ENCODE measurements around the gene GRAMD1A.

GRAMD1A gene

GRCh38 chr19:35040826-35041547 lies 40.9 kb downstream of the GRAMD1A start:
- peak in 1 of 2 donors; percentile 80 for DNase-seq (ENCODE audit: low read depth in 2 of 2)
- TF ChIP-seq CTCF (IDR thresholded peaks at IDR 0.05; ENCODE audit: low read depth, low read length) = no peak
- no peak overlapping the region for H3K4me3 ChIP-seq (replicated peaks in 1 of 2; ENCODE audit: low read depth in 2 of 2, low read length in 2 of 2)

- DNase-seq (ENCODE audit: low read depth in 2 of 2) = no peak
- no peak within 1 kb of the TSS for H3K4me3 ChIP-seq (replicated peaks in 1 of 2; ENCODE audit: low read depth in 2 of 2, low read length in 2 of 2)
- TF ChIP-seq CTCF (IDR thresholded peaks at IDR 0.05; ENCODE audit: low read depth, low read length) = no peak
Measured at GRCh38 chr19:35041548-35042055, 41.5 kb downstream of the GRAMD1A start, which contains the start of gene HPN. Gene HPN, plus strand, starts transcription at chr19:35041721. Its CDS starts 786 bp downstream, at chr19:35042507.

GRCh38 chr19:35042056-35042730 lies 42.1 kb downstream of the GRAMD1A start:
- TF ChIP-seq CTCF (IDR thresholded peaks at IDR 0.05; ENCODE audit: low read depth, low read length) = no peak
- no peak overlapping the region for H3K4me3 ChIP-seq (replicated peaks in 1 of 2; ENCODE audit: low read depth in 2 of 2, low read length in 2 of 2)
- no peak for DNase-seq (ENCODE audit: low read depth in 2 of 2)

GRCh38 chr19:35042954-35043604 lies 43.0 kb downstream of the GRAMD1A start:
- no peak for TF ChIP-seq CTCF (IDR thresholded peaks at IDR 0.05; ENCODE audit: low read depth, low read length)
- no peak for DNase-seq (ENCODE audit: low read depth in 2 of 2)

GRCh38 chr19:35043906-35044305 lies 43.8 kb downstream of the GRAMD1A start:
- H3K4me3 ChIP-seq (replicated peaks in 1 of 2; ENCODE audit: low read depth in 2 of 2, low read length in 2 of 2) = no peak overlapping the region
- TF ChIP-seq CTCF (IDR thresholded peaks at IDR 0.05; ENCODE audit: low read depth, low read length) = no peak
- DNase-seq (ENCODE audit: low read depth in 2 of 2) = no peak

More at GRCh38 chr19:35042954-35043604, 43.0 kb downstream of the GRAMD1A start:
- no peak overlapping the region for H3K4me3 ChIP-seq (replicated peaks in 1 of 2; ENCODE audit: low read depth in 2 of 2, low read length in 2 of 2)

- no peak overlapping the region for H3K4me3 ChIP-seq (replicated peaks in 1 of 2; ENCODE audit: low read depth in 2 of 2, low read length in 2 of 2)
- TF ChIP-seq CTCF (IDR thresholded peaks at IDR 0.05; ENCODE audit: low read depth, low read length) = peak; percentile 97
- DNase-seq (ENCODE audit: low read depth in 2 of 2) = peak; percentile 66 to 67
Measured at GRCh38 chr19:35044317-35045117, 44.4 kb downstream of the GRAMD1A start.

Data from cardiac fibroblast (primary cell).